Measurements from ENCODE around the gene ZFP36L1. TPM values are rescaled to one million over a fixed set of nuclear protein-coding genes. Genes with fewer than 3 reads are reported as not detected.

Gene ZFP36L1
- total RNA-seq, 1 donor from 2014 or later, result 199 TPM

- H3K4me3 ChIP-seq, result no peak overlapping the region
- intact Hi-C loops (cut with DNase I), result no loop called here
- TF ChIP-seq CTCF (IDR thresholded peaks at IDR 0.05), result no peak
- DNase-seq (no peak), ATAC-seq (no peak)
- no peaks in the 10 kb centered on the region for H3K27me3 ChIP-seq (ENCODE audit: low read depth)
- no peaks in the 10 kb centered on the region for H3K36me3 ChIP-seq
- peaks cover 33% of the 10 kb centered on the region for H3K4me1 ChIP-seq
- no peaks in the 10 kb centered on the region for H3K9me3 ChIP-seq
- H3K27ac ChIP-seq, result no peak overlapping the region
Measured at GRCh38 chr14:68738559-68738958, 54.3 kb downstream of the ZFP36L1 start.

Other genes starting within 250 kb of the ZFP36L1 start
- 124 TPM for gene ACTN1, start 186.2 kb upstream of the ZFP36L1 start, total RNA-seq

Data from lower lobe of right lung (tissue), 2 donors.